Glomerular visceral epithelial cell (primary cell): ENCODE results near the gene FTO.

Experiments used
- DNase-seq: peaks from one replicate; pipeline ENCODE4 v3.0.0-alpha.2; 2016; ENCODE audit errors: extremely low spot score

The FTO gene

GRCh38 chr16:54077050-54077821 lies 373.3 kb downstream of the FTO start:
- peak; percentile 49 for DNase-seq

- peak; percentile 69 for DNase-seq
These were observed 376.6 kb downstream of the FTO start for GRCh38 chr16:54080524-54081008.

GRCh38 chr16:54086791-54087190 lies 382.8 kb downstream of the FTO start:
- DNase-seq: no peak

- no peak for DNase-seq
These were observed 386.6 kb downstream of the FTO start for GRCh38 chr16:54090602-54091001.

GRCh38 chr16:54093281-54093680 lies 389.3 kb downstream of the FTO start:
- DNase-seq: no peak

- no peak for DNase-seq
These were observed 390.7 kb downstream of the FTO start for GRCh38 chr16:54094641-54095040.

GRCh38 chr16:54096607-54097006 lies 392.7 kb downstream of the FTO start:
- DNase-seq: no peak

- no peak for DNase-seq
These were observed 393.8 kb downstream of the FTO start for GRCh38 chr16:54097774-54098173.

- DNase-seq: no peak
These were observed 394.3 kb downstream of the FTO start for GRCh38 chr16:54098247-54098646.

GRCh38 chr16:54099627-54100026 lies 395.7 kb downstream of the FTO start:
- no peak for DNase-seq

GRCh38 chr16:54102888-54103866 lies 399.2 kb downstream of the FTO start:
- no peak for DNase-seq

GRCh38 chr16:54106057-54106456 lies 402.1 kb downstream of the FTO start:
- DNase-seq: no peak

- DNase-seq: no peak
These were observed 403.7 kb downstream of the FTO start for GRCh38 chr16:54107583-54108202.

- DNase-seq: no peak
These were observed 406.3 kb downstream of the FTO start for GRCh38 chr16:54110016-54110981.

GRCh38 chr16:54112451-54113206 lies 408.7 kb downstream of the FTO start:
- no peak for DNase-seq

- DNase-seq: no peak
These were observed 411.6 kb downstream of the FTO start for GRCh38 chr16:54115558-54115957.

GRCh38 chr16:54116124-54116655 lies 412.2 kb downstream of the FTO start:
- no peak for DNase-seq

GRCh38 chr16:54118846-54119245 lies 414.9 kb downstream of the FTO start:
- no peak for DNase-seq

- DNase-seq: no peak
These were observed 417.0 kb downstream of the FTO start for GRCh38 chr16:54120846-54121480.
